HepG2 (cell line): ENCODE results near the gene CMTM4. TPM values are rescaled to one million over a fixed set of nuclear protein-coding genes. Genes with fewer than 3 reads are reported as not detected.

Experiments
- ATAC-seq: fragments of 200-7000 bp; cut with Tn5 transposase; 3 replicates; pipeline ENCODE4 v1.9.1; 2020; ENCODE audit warnings: mild to moderate bottlenecking, moderate library complexity
- BruUV-seq: library from RNA; stranded (reverse); fragments of 400-500 nt; replicated peaks from 2 replicates; lab custom pipeline; 2021; lab: Mats Ljungman, UMichigan
- CTCF ChIA-PET: fragments of 300-600 bp; formaldehyde crosslinking; extraction: SDS; loops from one replicate; lab custom pipeline; 2021; ENCODE audit warnings: low total read pairs, inconsistent platforms, low intra/inter-chr PET ratio; lab: Yijun Ruan, JAX
- POLR2A ChIA-PET: fragments of 350-600 bp; sonication (Branson Sonifier 250); formaldehyde crosslinking; loops from one replicate; lab custom pipeline; 2020; ENCODE audit warnings: antibody characterized with exemption, inconsistent platforms; lab: Yijun Ruan, JAX
- DNase-seq: peaks from one replicate; pipeline ENCODE4 v3.0.0-alpha.2; 2015; ENCODE audit warnings: low spot score
- FAIRE-seq: peaks from 3 replicates; lab custom pipeline; 2011; peaks lifted over from hg19 to GRCh38; lab: Jason Lieb, UNC
- H2AFZ ChIP-seq: one replicate; pipeline ENCODE4 v1.6.1; 2011; ENCODE audit warnings: low read length, inconsistent platforms
- H3K27ac ChIP-seq: fragments of 300-600 bp; 3 replicates; pipeline ENCODE4 v1.8.0; 2011; ENCODE audit warnings: mixed run types, mild to moderate bottlenecking, mixed read lengths, low read length, inconsistent platforms; ENCODE audit not compliant: insufficient read depth; ENCODE audit errors: extremely low read length
- H3K27me3 ChIP-seq, 2 experiments: fragments of 200-600 bp in 1 of 2; 2 replicates in 1 of 2; 3 replicates in 1 of 2; pipeline versions ENCODE4 v1.6.0 to v1.8.0; 2011; ENCODE audit warnings: low read length in 2 of 2, mild to moderate bottlenecking in 2 of 2, moderate library complexity in 2 of 2, inconsistent platforms in 1 of 2; ENCODE audit not compliant: insufficient read depth in 2 of 2, control insufficient read depth in 1 of 2
- H3K36me3 ChIP-seq, 2 experiments: fragments of 200-600 bp in 1 of 2; replicated peaks in 1 of 2; 2 replicates in 1 of 2; 3 replicates in 1 of 2; pipeline versions ENCODE4 v1.5.1 to v1.8.0; 2011; ENCODE audit warnings: low read length in 2 of 2, inconsistent platforms in 1 of 2; ENCODE audit not compliant: insufficient read depth in 2 of 2, control insufficient read depth in 1 of 2
- H3K4me1 ChIP-seq: 2 replicates; pipeline ENCODE4 v1.5.1; 2012; ENCODE audit warnings: low read length, inconsistent platforms; ENCODE audit not compliant: insufficient read depth
- H3K4me2 ChIP-seq: 2 replicates; pipeline ENCODE4 v1.6.0; 2011; ENCODE audit warnings: low read depth, low read length, inconsistent platforms
- H3K4me3 ChIP-seq, 3 experiments: fragments of 200-600 bp in 1 of 3; sonication (generic), shearing (Covaris generic) in 1 of 3; replicated peaks in 1 of 3; 2 replicates each; pipeline ENCODE4 v1.5.1; 2011 to 2016; ENCODE audit warnings: low read length in 3 of 3, inconsistent platforms in 2 of 3, low read depth in 2 of 3, mild to moderate bottlenecking in 2 of 3, control low read depth in 1 of 3, mixed read lengths in 1 of 3; ENCODE audit not compliant: insufficient read depth in 1 of 3
- H3K79me2 ChIP-seq: one replicate; pipeline ENCODE4 v1.6.1; 2011; ENCODE audit warnings: low read length, inconsistent platforms; ENCODE audit not compliant: insufficient read depth
- H3K9ac ChIP-seq: 2 replicates; pipeline ENCODE4 v1.6.0; 2011; ENCODE audit warnings: mild to moderate bottlenecking, low read depth, low read length, inconsistent platforms; ENCODE audit not compliant: insufficient read depth
- H3K9me3 ChIP-seq: 2 replicates; pipeline ENCODE4 v1.5.1; 2012; ENCODE audit warnings: mild to moderate bottlenecking, low read length
- H4K20me1 ChIP-seq: 2 replicates; pipeline ENCODE4 v1.6.0; 2011; ENCODE audit warnings: inconsistent platforms, mild to moderate bottlenecking, low read length, moderate library complexity; ENCODE audit not compliant: insufficient read depth
- HNRNPK ChIP-seq: fragments of 200-400 bp; formaldehyde crosslinking; IDR thresholded peaks from 2 replicates; pipeline ENCODE4 v1.6.1; 2018; ENCODE audit warnings: low read length, low read depth, moderate library complexity, mild to moderate bottlenecking; ENCODE audit not compliant: poor library complexity, severe bottlenecking
- MAFF ChIP-seq: IDR thresholded peaks from 2 replicates; pipeline ENCODE4 v1.6.1; 2011; ENCODE audit warnings: low read depth, low read length, improper control_type of control experiment
- MAFK ChIP-seq, 2 experiments: IDR thresholded peaks in 1 of 2; conservative IDR thresholded peaks in 1 of 2; 2 replicates each; pipeline ENCODE4 v1.6.1; 2011; ENCODE audit warnings: improper control_type of control experiment in 2 of 2, low read length in 2 of 2
- SMAD9 ChIP-seq: sonication (generic); formaldehyde crosslinking; IDR thresholded peaks from 2 replicates; pipeline ENCODE4 v1.5.1; 2020; ENCODE audit warnings: mild to moderate bottlenecking, missing genetic modification reagents
- SNAPC4 ChIP-seq: sonication (generic); formaldehyde crosslinking; IDR thresholded peaks from 2 replicates; pipeline ENCODE4 v1.4.0; 2020; ENCODE audit warnings: mild to moderate bottlenecking, missing genetic modification reagents
- TEAD3 ChIP-seq: optimal IDR thresholded peaks from 2 replicates; pipeline ENCODE3; 2016; ENCODE audit warnings: borderline replicate concordance
- ZNF292 ChIP-seq: sonication (generic); formaldehyde crosslinking; IDR thresholded peaks from 2 replicates; pipeline ENCODE4 v1.8.1; 2022; ENCODE audit warnings: mild to moderate bottlenecking, low read depth, missing genetic modification reagents, borderline replicate concordance
- ZNF451 ChIP-seq: sonication (generic); formaldehyde crosslinking; IDR thresholded peaks from 2 replicates; pipeline ENCODE4 v1.5.0; 2020; ENCODE audit warnings: mild to moderate bottlenecking, missing genetic modification reagents
- WGBS: methylation state at CpG from one replicate; pipeline ENCODE4 v1.1.6; 2017; ENCODE audit warnings: low lambda C conversion rate; 5-methylcytosine and 5-hydroxymethylcytosine counted together
- in situ Hi-C: cut with HindIII; loops from 2 replicates; pipeline ENCODE4 v1.10.0; 2017; ENCODE audit warnings: low pct_unique_long_range_greater_than_20kb; ENCODE audit not compliant: extremely low pct_ligation_motif_present
- intact Hi-C: fragments of 100-400 bp; cut with micrococcal nuclease; formaldehyde crosslinking; loops from one replicate; pipeline ENCODE4 v1.10.0; 2022; ENCODE audit not compliant: unreplicated experiment
- polyA plus RNA-seq, 8 experiments: library from polyadenylated mRNA; depleted of rRNA in 3 of 8; stranded (reverse) in 7 of 8; unstranded in 1 of 8; fragments of >200 nt; fragmentation: Illumina TruSeq in 4 of 8; extraction: Trizol in 4 of 8; gene quantifications; 2 replicates each; pipeline versions ENCODE4 v1.2.1 to v1.2.3, GENCODE V29; 2011 to 2016; ENCODE audit warnings: low read depth in 4 of 8, missing spikeins in 1 of 8, mixed read lengths in 1 of 8; ENCODE audit not compliant: insufficient read depth in 1 of 8
- total RNA-seq, 5 experiments: library from RNA; depleted of rRNA; stranded (reverse); fragments of >200 nt; fragmentation: Illumina TruSeq; extraction: Trizol; gene quantifications; 2 replicates each; pipeline ENCODE4 v1.2.3, GENCODE V29; 2016; ENCODE audit warnings: low read depth in 1 of 5
- TF ChIP-seq, protein P1 (sequence below), 2 experiments: sonication (generic) in 1 of 2; formaldehyde crosslinking in 1 of 2; IDR thresholded peaks; 2 replicates each; pipeline versions ENCODE4 v1.6.1 to v1.9.0; 2014 to 2022; ENCODE audit warnings: antibody characterized with exemption in 1 of 2, borderline replicate concordance in 1 of 2, inconsistent platforms in 1 of 2, low read depth in 1 of 2, missing genetic modification reagents in 1 of 2

The CMTM4 gene
- total and polyA plus RNA-seq, 2 of the 13 experiments (the other 11 are each of a cell fraction or from before 2014, with no cell fraction given), result 32.0 to 36.3 TPM

DNA sequence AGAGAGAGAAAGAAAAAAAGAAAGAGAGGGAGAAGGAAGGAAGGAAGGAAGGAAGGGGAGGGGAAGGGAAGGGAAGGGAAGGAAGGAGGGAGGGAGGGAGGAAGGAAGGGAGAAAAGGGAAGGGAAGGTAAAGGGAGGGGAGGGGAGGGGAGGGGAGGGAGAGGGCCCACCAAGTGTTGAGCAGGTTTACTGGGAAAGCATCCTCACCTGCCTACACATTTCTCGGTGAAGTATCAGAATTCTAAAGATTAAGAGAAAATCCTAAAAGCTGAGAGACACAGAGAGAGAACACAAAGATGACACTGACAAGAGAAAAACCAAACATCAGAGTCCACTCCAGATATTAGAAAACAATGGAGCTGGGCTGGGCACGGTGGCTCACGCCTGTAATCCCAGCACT is 104.3 kb downstream of the CMTM4 start (continued):
- TF ChIP-seq, protein P1, sequence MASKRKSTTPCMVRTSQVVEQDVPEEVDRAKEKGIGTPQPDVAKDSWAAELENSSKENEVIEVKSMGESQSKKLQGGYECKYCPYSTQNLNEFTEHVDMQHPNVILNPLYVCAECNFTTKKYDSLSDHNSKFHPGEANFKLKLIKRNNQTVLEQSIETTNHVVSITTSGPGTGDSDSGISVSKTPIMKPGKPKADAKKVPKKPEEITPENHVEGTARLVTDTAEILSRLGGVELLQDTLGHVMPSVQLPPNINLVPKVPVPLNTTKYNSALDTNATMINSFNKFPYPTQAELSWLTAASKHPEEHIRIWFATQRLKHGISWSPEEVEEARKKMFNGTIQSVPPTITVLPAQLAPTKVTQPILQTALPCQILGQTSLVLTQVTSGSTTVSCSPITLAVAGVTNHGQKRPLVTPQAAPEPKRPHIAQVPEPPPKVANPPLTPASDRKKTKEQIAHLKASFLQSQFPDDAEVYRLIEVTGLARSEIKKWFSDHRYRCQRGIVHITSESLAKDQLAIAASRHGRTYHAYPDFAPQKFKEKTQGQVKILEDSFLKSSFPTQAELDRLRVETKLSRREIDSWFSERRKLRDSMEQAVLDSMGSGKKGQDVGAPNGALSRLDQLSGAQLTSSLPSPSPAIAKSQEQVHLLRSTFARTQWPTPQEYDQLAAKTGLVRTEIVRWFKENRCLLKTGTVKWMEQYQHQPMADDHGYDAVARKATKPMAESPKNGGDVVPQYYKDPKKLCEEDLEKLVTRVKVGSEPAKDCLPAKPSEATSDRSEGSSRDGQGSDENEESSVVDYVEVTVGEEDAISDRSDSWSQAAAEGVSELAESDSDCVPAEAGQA (IDR thresholded peaks at IDR 0.05; ENCODE audit: low read depth), result no peak
- TF ChIP-seq, protein P1 (CRISPR knock-in tag; IDR thresholded peaks at IDR 0.05; ENCODE audit: borderline replicate concordance), result no peak
- no peak for TF ChIP-seq SMAD9 (CRISPR knock-in tag)
- no peak for TF ChIP-seq ZNF451
- no peak for TF ChIP-seq TEAD3 (CRISPR knock-in tag)
- no peak for TF ChIP-seq ZNF292 (CRISPR knock-in tag)
- TF ChIP-seq HNRNPK, result peak; percentile 58

GRCh38 chr16:66591018-66591417 is 105.5 kb downstream of the CMTM4 start:
- H3K27me3 ChIP-seq, result peaks cover 5 to 25% of the 10 kb centered on the region in 2 experiments; a peak in 4 of 5 replicates
- DNase-seq (no peak), ATAC-seq (no peak), FAIRE-seq (no peak)
- H3K27ac ChIP-seq, result no peak overlapping the region
- H3K4me3 ChIP-seq, result no peak overlapping the region
- in situ Hi-C loops, result no loop called here
- ChIA-PET CTCF (no interaction called here), POLR2A (no interaction called here)
- peaks cover 7% of the 10 kb centered on the region; the same call in 1 of the 2 replicates for H3K4me1 ChIP-seq
- BruUV-seq, result no TSS peak
- no peaks in the 10 kb centered on the region for H4K20me1 ChIP-seq
- peak; percentile 82 to 89 for TF ChIP-seq MAFK (conservative IDR thresholded peaks at IDR 0.05 in 1 of 2, IDR thresholded peaks at IDR 0.05 in 1 of 2; ENCODE audit: low read length in 2 of 2)
- TF ChIP-seq SNAPC4 (CRISPR knock-in tag), result no peak
- TF ChIP-seq MAFF, result peak; percentile 77
- H2AFZ ChIP-seq, result no peak overlapping the region
- no peaks in the 10 kb centered on the region for H3K36me3 ChIP-seq
- 57% methylated on average over 4 of the region's 4 CpGs for WGBS
- H3K79me2 ChIP-seq, result no peaks in the 10 kb centered on the region
- H3K9me3 ChIP-seq, result no peaks in the 10 kb centered on the region
- intact Hi-C loops, result no loop called here
- no peak overlapping the region for H3K9ac ChIP-seq
- H3K4me2 ChIP-seq, result no peak overlapping the region
